ENCODE data around the gene TXNIP.
A peak's percentile ranks its signal among the peaks of the same experiment; 100 is the strongest.

The TXNIP gene

GRCh38 chr1:146007489-146008133, 11.2 kb upstream of the TXNIP start:
- no peak for DNase-seq (ENCODE audit: low read depth in 2 of 2)
- no peak for TF ChIP-seq CTCF (IDR thresholded peaks at IDR 0.05; ENCODE audit: low read depth, low read length)
- no peak overlapping the region for H3K4me3 ChIP-seq (replicated peaks in 1 of 2; ENCODE audit: low read depth in 2 of 2, low read length in 2 of 2)

- no peak for DNase-seq (ENCODE audit: low read depth in 2 of 2)
- no peak overlapping the region for H3K4me3 ChIP-seq (replicated peaks in 1 of 2; ENCODE audit: low read depth in 2 of 2, low read length in 2 of 2)
- no peak for TF ChIP-seq CTCF (IDR thresholded peaks at IDR 0.05; ENCODE audit: low read depth, low read length)
These were observed 5.3 kb upstream of the TXNIP start for GRCh38 chr1:146001709-146002108.

GRCh38 chr1:145999321-146000024, 3.1 kb upstream of the TXNIP start:
- H3K4me3 ChIP-seq (replicated peaks in 1 of 2; ENCODE audit: low read depth in 2 of 2, low read length in 2 of 2): no peak overlapping the region
- TF ChIP-seq CTCF (IDR thresholded peaks at IDR 0.05; ENCODE audit: low read depth, low read length): no peak
- peak in 1 of 2 donors; percentile 63 for DNase-seq (ENCODE audit: low read depth in 2 of 2)

- no peak for DNase-seq (ENCODE audit: low read depth in 2 of 2)
- TF ChIP-seq CTCF (IDR thresholded peaks at IDR 0.05; ENCODE audit: low read depth, low read length): no peak
- peak overlapping the region in 1 of 2 donors; percentile 82 for H3K4me3 ChIP-seq (replicated peaks in 1 of 2; ENCODE audit: low read depth in 2 of 2, low read length in 2 of 2)
These were observed 1.3 kb upstream of the TXNIP start for GRCh38 chr1:145997718-145998023.

- peak in 1 of 2 donors; percentile 46 for DNase-seq (ENCODE audit: low read depth in 2 of 2)
- no peak for TF ChIP-seq CTCF (IDR thresholded peaks at IDR 0.05; ENCODE audit: low read depth, low read length)
These were observed 788 bp upstream of the TXNIP start for GRCh38 chr1:145997016-145997717.

GRCh38 chr1:145995964-145996432, 381 bp downstream of the TXNIP start:
- DNase-seq (ENCODE audit: low read depth in 2 of 2): no peak
- no peak for TF ChIP-seq CTCF (IDR thresholded peaks at IDR 0.05; ENCODE audit: low read depth, low read length)

More at GRCh38 chr1:145997016-145997717, 788 bp upstream of the TXNIP start:
- H3K4me3 ChIP-seq (replicated peaks in 1 of 2; ENCODE audit: low read depth in 2 of 2, low read length in 2 of 2): peak overlapping the region; percentile 77 to 82

More at GRCh38 chr1:145995964-145996432, 381 bp downstream of the TXNIP start:
- H3K4me3 ChIP-seq (replicated peaks in 1 of 2; ENCODE audit: low read depth in 2 of 2, low read length in 2 of 2): peak overlapping the region; percentile 77 to 82
